ENCODE results near the gene IQUB.

IQUB gene

GRCh38 chr7:123573341-123573740, 38.9 kb upstream of the IQUB start:
- TF ChIP-seq, protein P1, sequence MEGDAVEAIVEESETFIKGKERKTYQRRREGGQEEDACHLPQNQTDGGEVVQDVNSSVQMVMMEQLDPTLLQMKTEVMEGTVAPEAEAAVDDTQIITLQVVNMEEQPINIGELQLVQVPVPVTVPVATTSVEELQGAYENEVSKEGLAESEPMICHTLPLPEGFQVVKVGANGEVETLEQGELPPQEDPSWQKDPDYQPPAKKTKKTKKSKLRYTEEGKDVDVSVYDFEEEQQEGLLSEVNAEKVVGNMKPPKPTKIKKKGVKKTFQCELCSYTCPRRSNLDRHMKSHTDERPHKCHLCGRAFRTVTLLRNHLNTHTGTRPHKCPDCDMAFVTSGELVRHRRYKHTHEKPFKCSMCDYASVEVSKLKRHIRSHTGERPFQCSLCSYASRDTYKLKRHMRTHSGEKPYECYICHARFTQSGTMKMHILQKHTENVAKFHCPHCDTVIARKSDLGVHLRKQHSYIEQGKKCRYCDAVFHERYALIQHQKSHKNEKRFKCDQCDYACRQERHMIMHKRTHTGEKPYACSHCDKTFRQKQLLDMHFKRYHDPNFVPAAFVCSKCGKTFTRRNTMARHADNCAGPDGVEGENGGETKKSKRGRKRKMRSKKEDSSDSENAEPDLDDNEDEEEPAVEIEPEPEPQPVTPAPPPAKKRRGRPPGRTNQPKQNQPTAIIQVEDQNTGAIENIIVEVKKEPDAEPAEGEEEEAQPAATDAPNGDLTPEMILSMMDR (IDR thresholded peaks at IDR 0.05; ENCODE audit: low read depth, low read length, missing control alignments): no peak
- in situ Hi-C loops (cut with HindIII; ENCODE audit: low sequenced_read_pairs): no loop called here
- DNase-seq (ENCODE audit: low read depth): no peak
- no peak overlapping the region for H3K4me3 ChIP-seq (ENCODE audit: low read depth, low read length)

GRCh38 chr7:123571684-123572083, 37.3 kb upstream of the IQUB start:
- no peak for DNase-seq (ENCODE audit: low read depth)
- in situ Hi-C loops (cut with HindIII; ENCODE audit: low sequenced_read_pairs): no loop called here
- TF ChIP-seq, protein P1 (IDR thresholded peaks at IDR 0.05; ENCODE audit: low read depth, low read length, missing control alignments): no peak
- H3K4me3 ChIP-seq (ENCODE audit: low read depth, low read length): no peak overlapping the region

- in situ Hi-C loops (cut with HindIII; ENCODE audit: low sequenced_read_pairs): no loop called here
- DNase-seq (ENCODE audit: low read depth): no peak
- TF ChIP-seq, protein P1 (IDR thresholded peaks at IDR 0.05; ENCODE audit: low read depth, low read length, missing control alignments): no peak
- H3K4me3 ChIP-seq (ENCODE audit: low read depth, low read length): no peak overlapping the region
These were observed 36.8 kb upstream of the IQUB start for GRCh38 chr7:123571187-123571586.

DNA sequence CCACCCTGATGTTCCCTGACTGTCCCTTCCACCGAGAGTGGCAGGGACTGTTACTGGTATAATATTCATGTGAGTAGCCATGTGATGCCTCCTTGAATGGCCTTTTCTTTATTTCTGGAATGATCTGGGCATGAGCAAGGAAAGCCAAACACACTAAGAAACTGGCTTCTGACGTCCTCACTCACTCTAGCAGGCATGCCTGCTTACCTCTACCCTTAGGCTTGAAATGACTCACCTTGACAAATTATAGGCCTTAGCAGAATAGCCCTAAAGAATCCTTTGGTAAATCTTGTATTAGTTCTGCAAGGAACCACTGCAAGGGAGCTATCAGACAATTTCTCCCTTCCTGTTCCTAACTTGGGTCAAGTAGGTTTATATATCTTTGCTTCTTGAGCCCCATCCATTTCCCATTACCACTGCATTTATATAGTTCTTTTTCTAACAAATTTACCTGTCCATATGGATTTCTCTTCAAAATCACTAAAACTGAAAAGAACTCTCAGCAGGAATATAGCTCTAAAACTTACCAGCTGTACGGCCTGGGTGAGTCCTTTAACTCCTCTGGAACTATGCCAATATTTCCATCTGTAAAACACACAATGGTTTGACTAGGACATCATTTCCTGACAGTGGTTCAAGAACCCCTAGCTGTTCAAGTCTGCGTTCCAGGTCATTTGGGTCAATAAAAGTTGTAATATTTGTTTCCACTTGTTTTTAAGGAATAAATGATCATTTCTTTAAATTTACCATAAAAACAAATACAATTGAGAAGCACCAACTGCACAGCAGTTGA, 36.2 kb upstream of the IQUB start:
- in situ Hi-C loops (cut with HindIII; ENCODE audit: low sequenced_read_pairs): no loop called here
- TF ChIP-seq, protein P1 (IDR thresholded peaks at IDR 0.05; ENCODE audit: low read depth, low read length, missing control alignments): no peak
- no peak for DNase-seq (ENCODE audit: low read depth)
- H3K4me3 ChIP-seq (ENCODE audit: low read depth, low read length): no peak overlapping the region

- H3K4me3 ChIP-seq (ENCODE audit: low read depth, low read length): no peak overlapping the region
- in situ Hi-C loops (cut with HindIII; ENCODE audit: low sequenced_read_pairs): no loop called here
- no peak for DNase-seq (ENCODE audit: low read depth)
These were observed 35.1 kb upstream of the IQUB start for GRCh38 chr7:123569352-123570010.

GRCh38 chr7:123562121-123562520, 27.7 kb upstream of the IQUB start:
- DNase-seq (ENCODE audit: low read depth): no peak
- H3K4me3 ChIP-seq (ENCODE audit: low read depth, low read length): no peak overlapping the region
- TF ChIP-seq, protein P1 (IDR thresholded peaks at IDR 0.05; ENCODE audit: low read depth, low read length, missing control alignments): no peak
- in situ Hi-C loops (cut with HindIII; ENCODE audit: low sequenced_read_pairs): no loop called here

More at GRCh38 chr7:123569352-123570010, 35.1 kb upstream of the IQUB start:
- TF ChIP-seq, protein P1 (IDR thresholded peaks at IDR 0.05; ENCODE audit: low read depth, low read length, missing control alignments): no peak

Measured in astrocyte of the cerebellum (primary cell).